ENCODE data around the gene KRTAP5-5. TPM values are rescaled to one million over a fixed set of nuclear protein-coding genes. Genes with fewer than 3 reads are reported as not detected.
"Not testable (repeated sequence)": the region's sequence is repeated elsewhere in the genome, so short reads cannot be mapped to it uniquely, and the experiment has no call there.

The KRTAP5-5 gene
- total RNA-seq, 1 donor from 2014 or later = not detected

DNA sequence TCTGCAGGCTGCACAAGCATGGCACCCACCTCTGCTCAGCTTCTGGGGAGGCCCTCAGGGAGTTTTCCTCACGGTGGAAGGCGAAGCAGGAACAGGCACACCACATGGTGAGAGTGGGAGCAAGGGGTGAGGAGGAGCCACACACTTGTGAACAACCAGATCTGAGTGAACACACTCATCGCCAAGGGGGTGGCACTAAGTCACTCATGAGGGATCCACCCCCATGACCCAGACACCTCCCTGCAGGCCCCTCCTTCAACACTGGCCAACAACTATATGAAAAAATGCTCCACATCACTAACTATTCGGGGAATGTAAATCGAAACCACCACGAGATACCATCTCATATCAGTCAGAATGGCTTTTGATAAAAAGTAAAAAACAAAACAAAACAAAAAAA lies 30.8 kb upstream of the KRTAP5-5 start:
- no peaks in the 10 kb centered on the region for H3K4me1 Mint-ChIP-seq (ENCODE audit: unreplicated experiment)
- no peak for DNase-seq (ENCODE audit: extremely low spot score, unreplicated experiment)
- H3K27me3 Mint-ChIP-seq (ENCODE audit: unreplicated experiment) = peaks cover 87% of the 10 kb centered on the region
- no peak overlapping the region for H3K27ac Mint-ChIP-seq (ENCODE audit: unreplicated experiment)
- TF ChIP-seq, protein P1, sequence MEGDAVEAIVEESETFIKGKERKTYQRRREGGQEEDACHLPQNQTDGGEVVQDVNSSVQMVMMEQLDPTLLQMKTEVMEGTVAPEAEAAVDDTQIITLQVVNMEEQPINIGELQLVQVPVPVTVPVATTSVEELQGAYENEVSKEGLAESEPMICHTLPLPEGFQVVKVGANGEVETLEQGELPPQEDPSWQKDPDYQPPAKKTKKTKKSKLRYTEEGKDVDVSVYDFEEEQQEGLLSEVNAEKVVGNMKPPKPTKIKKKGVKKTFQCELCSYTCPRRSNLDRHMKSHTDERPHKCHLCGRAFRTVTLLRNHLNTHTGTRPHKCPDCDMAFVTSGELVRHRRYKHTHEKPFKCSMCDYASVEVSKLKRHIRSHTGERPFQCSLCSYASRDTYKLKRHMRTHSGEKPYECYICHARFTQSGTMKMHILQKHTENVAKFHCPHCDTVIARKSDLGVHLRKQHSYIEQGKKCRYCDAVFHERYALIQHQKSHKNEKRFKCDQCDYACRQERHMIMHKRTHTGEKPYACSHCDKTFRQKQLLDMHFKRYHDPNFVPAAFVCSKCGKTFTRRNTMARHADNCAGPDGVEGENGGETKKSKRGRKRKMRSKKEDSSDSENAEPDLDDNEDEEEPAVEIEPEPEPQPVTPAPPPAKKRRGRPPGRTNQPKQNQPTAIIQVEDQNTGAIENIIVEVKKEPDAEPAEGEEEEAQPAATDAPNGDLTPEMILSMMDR (IDR thresholded peaks at IDR 0.05) = no peak
- H3K4me3 Mint-ChIP-seq (ENCODE audit: unreplicated experiment) = no peak overlapping the region
- no peaks in the 10 kb centered on the region for H3K9me3 Mint-ChIP-seq (ENCODE audit: unreplicated experiment)
- no peaks in the 10 kb centered on the region for H3K36me3 Mint-ChIP-seq (ENCODE audit: unreplicated experiment)

DNA sequence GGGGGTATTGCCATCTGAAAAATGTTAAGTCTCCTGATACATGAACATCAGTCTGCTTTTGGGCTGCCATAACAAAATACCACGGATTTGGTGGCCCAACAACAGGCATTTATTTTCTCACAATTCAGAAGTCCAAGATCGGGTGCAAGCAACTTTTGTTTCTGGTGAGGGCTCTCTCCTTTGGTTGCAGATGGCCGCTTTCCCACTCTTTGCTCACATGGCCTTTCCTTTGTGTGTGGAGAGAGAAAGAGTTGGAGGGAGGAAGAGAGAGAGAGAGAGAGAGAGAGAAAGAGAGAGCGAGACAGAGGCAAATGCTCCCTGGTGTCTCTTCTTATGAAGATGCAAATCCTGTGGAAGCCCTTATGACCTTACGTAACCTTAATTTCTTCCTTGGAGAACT lies 28.9 kb upstream of the KRTAP5-5 start:
- Mint-ChIP-seq H3K4me1 (ENCODE audit: unreplicated experiment) (no peaks in the 10 kb centered on the region), H3K4me3 (ENCODE audit: unreplicated experiment) (no peak overlapping the region), H3K36me3 (ENCODE audit: unreplicated experiment) (no peaks in the 10 kb centered on the region), H3K9me3 (ENCODE audit: unreplicated experiment) (no peaks in the 10 kb centered on the region), H3K27me3 (ENCODE audit: unreplicated experiment) (peaks cover 72% of the 10 kb centered on the region), H3K27ac (ENCODE audit: unreplicated experiment) (no peak overlapping the region)
- TF ChIP-seq, protein P1 (IDR thresholded peaks at IDR 0.05) = no peak
- DNase-seq (ENCODE audit: extremely low spot score, unreplicated experiment) = no peak

- not testable (repeated sequence) for H3K4me1 Mint-ChIP-seq (ENCODE audit: unreplicated experiment); H3K27ac Mint-ChIP-seq (ENCODE audit: unreplicated experiment); H3K36me3 Mint-ChIP-seq (ENCODE audit: unreplicated experiment); DNase-seq (ENCODE audit: extremely low spot score, unreplicated experiment); H3K9me3 Mint-ChIP-seq (ENCODE audit: unreplicated experiment); H3K4me3 Mint-ChIP-seq (ENCODE audit: unreplicated experiment)
- H3K27me3 Mint-ChIP-seq (ENCODE audit: unreplicated experiment) = peaks cover 71% of the 10 kb centered on the region
Measured at GRCh38 chr11:1601663-1602062, 27.9 kb upstream of the KRTAP5-5 start.

GRCh38 chr11:1603629-1604028 lies 25.9 kb upstream of the KRTAP5-5 start:
- Mint-ChIP-seq H3K36me3 (ENCODE audit: unreplicated experiment) (no peaks in the 10 kb centered on the region), H3K4me3 (ENCODE audit: unreplicated experiment) (no peak overlapping the region), H3K4me1 (ENCODE audit: unreplicated experiment) (no peaks in the 10 kb centered on the region), H3K27me3 (ENCODE audit: unreplicated experiment) (peaks cover 71% of the 10 kb centered on the region), H3K9me3 (ENCODE audit: unreplicated experiment) (no peaks in the 10 kb centered on the region), H3K27ac (ENCODE audit: unreplicated experiment) (no peak overlapping the region)
- TF ChIP-seq, protein P1 (IDR thresholded peaks at IDR 0.05) = no peak
- DNase-seq (ENCODE audit: extremely low spot score, unreplicated experiment) = no peak

GRCh38 chr11:1604181-1604580 lies 25.4 kb upstream of the KRTAP5-5 start:
- Mint-ChIP-seq H3K27ac (ENCODE audit: unreplicated experiment) (no peak overlapping the region), H3K27me3 (ENCODE audit: unreplicated experiment) (peaks cover 68% of the 10 kb centered on the region), H3K4me3 (ENCODE audit: unreplicated experiment) (no peak overlapping the region), H3K36me3 (ENCODE audit: unreplicated experiment) (no peaks in the 10 kb centered on the region), H3K9me3 (ENCODE audit: unreplicated experiment) (no peaks in the 10 kb centered on the region), H3K4me1 (ENCODE audit: unreplicated experiment) (no peaks in the 10 kb centered on the region)
- TF ChIP-seq, protein P1 (IDR thresholded peaks at IDR 0.05) = no peak
- DNase-seq (ENCODE audit: extremely low spot score, unreplicated experiment) = no peak

DNA sequence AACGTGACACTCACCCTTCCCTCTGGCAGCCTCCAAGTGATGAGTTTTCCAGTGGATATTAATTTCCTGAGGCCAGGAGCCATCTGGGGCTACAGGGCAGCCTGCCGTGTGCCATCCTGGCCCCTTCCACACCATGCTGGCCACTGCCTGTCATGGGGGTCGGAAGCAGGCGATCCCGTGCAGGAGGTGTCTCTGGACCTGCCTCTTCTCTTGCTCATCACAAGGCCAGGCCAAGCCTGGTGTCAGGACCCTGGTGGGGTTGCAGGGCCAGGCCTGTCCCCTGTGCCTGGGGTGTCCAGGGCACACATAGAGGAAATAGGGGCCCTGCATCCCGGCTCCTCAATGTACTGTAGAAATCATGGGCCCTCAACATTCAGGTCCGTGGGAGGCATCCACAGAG lies 24.9 kb upstream of the KRTAP5-5 start:
- no peak for DNase-seq (ENCODE audit: extremely low spot score, unreplicated experiment)
- H3K4me3 Mint-ChIP-seq (ENCODE audit: unreplicated experiment) = no peak overlapping the region
- no peaks in the 10 kb centered on the region for H3K9me3 Mint-ChIP-seq (ENCODE audit: unreplicated experiment)
- peaks cover 63% of the 10 kb centered on the region for H3K27me3 Mint-ChIP-seq (ENCODE audit: unreplicated experiment)
- TF ChIP-seq, protein P1 (IDR thresholded peaks at IDR 0.05) = no peak
- H3K4me1 Mint-ChIP-seq (ENCODE audit: unreplicated experiment) = no peaks in the 10 kb centered on the region
- no peak overlapping the region for H3K27ac Mint-ChIP-seq (ENCODE audit: unreplicated experiment)
- no peaks in the 10 kb centered on the region for H3K36me3 Mint-ChIP-seq (ENCODE audit: unreplicated experiment)

- not testable (repeated sequence) for H3K4me1 Mint-ChIP-seq (ENCODE audit: unreplicated experiment); H3K36me3 Mint-ChIP-seq (ENCODE audit: unreplicated experiment); H3K9me3 Mint-ChIP-seq (ENCODE audit: unreplicated experiment); H3K4me3 Mint-ChIP-seq (ENCODE audit: unreplicated experiment); DNase-seq (ENCODE audit: extremely low spot score, unreplicated experiment); H3K27ac Mint-ChIP-seq (ENCODE audit: unreplicated experiment)
- H3K27me3 Mint-ChIP-seq (ENCODE audit: unreplicated experiment) = peaks cover 61% of the 10 kb centered on the region
Measured at GRCh38 chr11:1605923-1606322, 23.7 kb upstream of the KRTAP5-5 start.

DNA sequence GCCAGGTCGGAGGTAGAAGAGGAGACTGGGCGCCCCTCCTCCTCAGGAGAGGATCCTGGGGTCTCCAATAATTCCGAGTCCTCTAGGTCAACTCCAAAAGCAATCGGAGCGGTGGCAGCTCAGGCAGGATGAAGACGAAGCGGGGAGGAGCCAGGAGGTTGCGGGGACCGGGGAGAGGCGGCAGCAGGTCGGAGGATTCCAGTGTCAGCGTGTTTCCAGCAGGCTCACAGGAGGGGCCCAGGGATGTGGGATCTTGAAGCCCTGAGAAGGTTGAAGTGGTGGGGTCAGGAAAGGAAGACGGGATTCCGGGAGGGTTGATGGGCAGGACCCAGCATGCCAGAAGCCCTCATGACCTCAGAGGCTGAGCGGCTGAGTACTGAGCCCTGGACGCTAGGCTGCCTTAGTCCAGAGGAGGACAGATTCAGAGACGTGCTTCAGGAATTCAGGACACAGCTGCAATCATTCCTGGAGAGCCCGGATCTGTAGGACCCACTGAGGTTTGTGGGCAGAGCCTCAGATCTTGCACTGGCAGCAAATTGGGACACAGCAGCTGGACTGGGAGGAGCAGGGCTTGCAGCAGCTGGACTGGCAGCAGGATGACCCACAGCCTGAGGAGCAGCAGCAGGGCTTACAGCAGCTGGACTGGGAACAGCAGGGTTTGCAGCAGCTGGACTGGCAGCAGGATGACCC lies 22.3 kb upstream of the KRTAP5-5 start:
- H3K4me3 Mint-ChIP-seq (ENCODE audit: unreplicated experiment); H3K4me1 Mint-ChIP-seq (ENCODE audit: unreplicated experiment); DNase-seq (ENCODE audit: extremely low spot score, unreplicated experiment); H3K9me3 Mint-ChIP-seq (ENCODE audit: unreplicated experiment); H3K36me3 Mint-ChIP-seq (ENCODE audit: unreplicated experiment); H3K27ac Mint-ChIP-seq (ENCODE audit: unreplicated experiment): not testable (repeated sequence)
- peaks cover 58% of the 10 kb centered on the region for H3K27me3 Mint-ChIP-seq (ENCODE audit: unreplicated experiment)
